GM12878 (cell line): ENCODE results near the gene NUMB. TPM values are rescaled to one million over a fixed set of nuclear protein-coding genes. Genes with fewer than 3 reads are reported as not detected.

Experiments
- ATF7 ChIP-seq: fragments of 450-650 bp; IDR thresholded peaks from 2 replicates; pipeline ENCODE4 v1.6.1; 2016; ENCODE audit warnings: low read depth, mild to moderate bottlenecking
- BCL11A ChIP-seq: IDR thresholded peaks from 2 replicates; pipeline ENCODE4 v1.6.1; 2011; ENCODE audit warnings: low read depth, low read length
- CREB1 ChIP-seq: IDR thresholded peaks from 2 replicates; pipeline ENCODE4 v1.6.1; 2012; ENCODE audit warnings: low read depth, mild to moderate bottlenecking, inconsistent platforms
- CREM ChIP-seq: IDR thresholded peaks from 2 replicates; pipeline ENCODE4 v1.6.1; 2014; ENCODE audit warnings: antibody characterized with exemption, low read depth
- E4F1 ChIP-seq: fragments of 450-650 bp; IDR thresholded peaks from 2 replicates; pipeline ENCODE4 v1.6.1; 2018; ENCODE audit warnings: borderline replicate concordance, mild to moderate bottlenecking; ENCODE audit not compliant: partially characterized antibody
- EP300 ChIP-seq, 2 experiments: fragments of 150-350 bp in 1 of 2; IDR thresholded peaks; 2 replicates each; pipeline ENCODE4 v1.6.1; 2011 to 2012; ENCODE audit warnings: low read depth in 2 of 2, low read length in 2 of 2, borderline replicate concordance in 1 of 2, improper control_type of control experiment in 1 of 2, inconsistent platforms in 1 of 2; ENCODE audit not compliant: control insufficient read depth in 1 of 2
- ETV6 ChIP-seq, 2 experiments: fragments of 450-650 bp in 1 of 2; IDR thresholded peaks in 1 of 2; conservative IDR thresholded peaks in 1 of 2; 2 replicates each; pipeline ENCODE4 v1.6.1; 2014; ENCODE audit warnings: antibody characterized with exemption in 1 of 2, borderline replicate concordance in 1 of 2, low read depth in 1 of 2, mild to moderate bottlenecking in 1 of 2, moderate library complexity in 1 of 2
- GABPA ChIP-seq: IDR thresholded peaks from 2 replicates; pipeline ENCODE4 v1.6.1; 2014; ENCODE audit warnings: antibody characterized with exemption, low read depth, mild to moderate bottlenecking, inconsistent platforms
- HDAC6 ChIP-seq: fragments of 200-600 bp; sonication (generic); IDR thresholded peaks from one replicate; pipeline ENCODE4 v1.8.0; 2017; ENCODE audit warnings: antibody characterized with exemption; ENCODE audit not compliant: unreplicated experiment
- IKZF2 ChIP-seq, 2 experiments: fragments of 450-650 bp; IDR thresholded peaks; 2 replicates each; pipeline ENCODE4 v1.6.1; 2017; ENCODE audit warnings: mild to moderate bottlenecking in 2 of 2, moderate library complexity in 2 of 2
- JUNB ChIP-seq: IDR thresholded peaks from 2 replicates; pipeline ENCODE4 v1.6.1; 2016; ENCODE audit warnings: antibody characterized with exemption, mild to moderate bottlenecking
- MEF2A ChIP-seq: IDR thresholded peaks from 2 replicates; pipeline ENCODE4 v1.6.1; 2011; ENCODE audit warnings: low read depth, mild to moderate bottlenecking, low read length, moderate library complexity; ENCODE audit not compliant: insufficient read depth
- MEF2B ChIP-seq: fragments of 450-650 bp; IDR thresholded peaks from 2 replicates; pipeline ENCODE4 v1.6.1; 2018; ENCODE audit warnings: mild to moderate bottlenecking, moderate library complexity; ENCODE audit not compliant: partially characterized antibody, poor library complexity, severe bottlenecking
- NFYA ChIP-seq: IDR thresholded peaks from 2 replicates; pipeline ENCODE4 v1.6.1; 2011; ENCODE audit warnings: low read depth, mild to moderate bottlenecking, low read length, improper control_type of control experiment, borderline replicate concordance
- NR2F1 ChIP-seq: fragments of 450-650 bp; conservative IDR thresholded peaks from 2 replicates; pipeline ENCODE4 v1.6.1; 2017; ENCODE audit warnings: mild to moderate bottlenecking
- PKNOX1 ChIP-seq: fragments of 450-650 bp; IDR thresholded peaks from 2 replicates; pipeline ENCODE4 v1.6.1; 2016; ENCODE audit warnings: mild to moderate bottlenecking
- POLR2AphosphoS2 ChIP-seq: IDR thresholded peaks from 2 replicates; pipeline ENCODE4 v1.6.1; 2011; ENCODE audit warnings: low read depth, mild to moderate bottlenecking, low read length, improper control_type of control experiment, moderate library complexity
- RUNX3 ChIP-seq: IDR thresholded peaks from 2 replicates; pipeline ENCODE4 v1.6.1; 2012; ENCODE audit warnings: low read length, inconsistent platforms
- SPI1 ChIP-seq: IDR thresholded peaks from 2 replicates; pipeline ENCODE4 v1.6.1; 2011; ENCODE audit warnings: low read depth, mild to moderate bottlenecking, low read length, moderate library complexity, borderline replicate concordance; ENCODE audit not compliant: insufficient read depth
- YBX1 ChIP-seq: fragments of 450-650 bp; IDR thresholded peaks from 2 replicates; pipeline ENCODE4 v1.6.1; 2016; ENCODE audit warnings: antibody characterized with exemption
- ZBTB4 ChIP-seq: fragments of 450-650 bp; formaldehyde crosslinking; IDR thresholded peaks from 2 replicates; pipeline ENCODE4 v1.4.0; 2022; ENCODE audit warnings: mild to moderate bottlenecking, moderate library complexity
- ZNF217 ChIP-seq: fragments of 450-650 bp; IDR thresholded peaks from 2 replicates; pipeline ENCODE4 v1.6.1; 2017; ENCODE audit warnings: antibody characterized with exemption, mild to moderate bottlenecking
- ZNF622 ChIP-seq: fragments of 450-650 bp; IDR thresholded peaks from 2 replicates; pipeline ENCODE4 v1.6.1; 2017; ENCODE audit warnings: mild to moderate bottlenecking, inconsistent platforms
- polyA plus RNA-seq, 11 experiments: library from polyadenylated mRNA; depleted of rRNA in 4 of 11; unstranded in 6 of 11; stranded (reverse) in 5 of 11; fragments of >200 nt; fragmentation: Nextera tagmentation in 4 of 11; fragmentation: Illumina TruSeq in 1 of 11; extraction: Ambion mirVana in 4 of 11; extraction: Trizol in 1 of 11; gene quantifications; 1 replicate in 1 of 11; 2 replicates in 10 of 11; pipeline versions ENCODE4 v1.2.1 to v1.2.3, GENCODE V29; 2011 to 2016; ENCODE audit warnings: inconsistent platforms in 2 of 11, missing spikeins in 2 of 11, low read depth in 1 of 11
- total RNA-seq, 4 experiments: library from RNA; depleted of rRNA in 3 of 4; stranded (reverse); fragments of >200 nt in 3 of 4; fragmentation: Illumina TruSeq in 1 of 4; extraction: Trizol in 1 of 4; gene quantifications; 2 replicates each; pipeline versions ENCODE4 v1.2.1 to v1.2.3, GENCODE V29; 2013 to 2021

NUMB gene
- total and polyA plus RNA-seq, 10 of the 15 experiments (the other 5 are each of a cell fraction or from before 2014, with no cell fraction given) = 22.0 to 147 (median 48.9) TPM

- TF ChIP-seq ETV6 (conservative IDR thresholded peaks at IDR 0.05 in 1 of 2, IDR thresholded peaks at IDR 0.05 in 1 of 2; ENCODE audit: borderline replicate concordance in 1 of 2, low read depth in 1 of 2) (no peak), MEF2B (peak; percentile 28), NR2F1 (peak; percentile 45; the same call in 1 of the 2 replicates), CREM (peak; percentile 61; the same call in 1 of the 2 replicates), HDAC6 (no peak), YBX1 (no peak), JUNB (peak; percentile 87), EP300 (IDR thresholded peaks at IDR 0.05; ENCODE audit: borderline replicate concordance in 1 of 2, control insufficient read depth in 1 of 2, low read depth in 2 of 2, low read length in 2 of 2) (peak in 1 of 2 experiments; percentile 43; a peak in 1 of 4 replicates), IKZF2 (IDR thresholded peaks at IDR 0.05) (peak in 1 of 2 experiments; percentile 23; a peak in 1 of 4 replicates), ZNF217 (peak; percentile 85; the same call in 1 of the 2 replicates), POLR2AphosphoS2 (no peak), ZNF622 (no peak), ATF7 (peak; percentile 45; the same call in 1 of the 2 replicates), BCL11A (0 out of 2 replicates have a peak, but pooled peaks have one; percentile 16), PKNOX1 (no peak), MEF2A (no peak), SPI1 (peak; percentile 70), NFYA (no peak), CREB1 (peak; percentile 67), RUNX3 (peak; percentile 53; the same call in 1 of the 2 replicates), ZBTB4 (CRISPR knock-in tag) (no peak), E4F1 (no peak), GABPA (0 out of 2 replicates have a peak, but pooled peaks have one; percentile 27)
Measured at GRCh38 chr14:73392329-73393257, 65.8 kb downstream of the NUMB start (continued).
